Measurements from ENCODE around the gene INPP5E.

The INPP5E gene

GRCh38 chr9:136401173-136401922, 38.3 kb downstream of the INPP5E start:
- DNase-seq = no peak

GRCh38 chr9:136400038-136400834, 39.4 kb downstream of the INPP5E start, which contains the start of gene SNAPC4:
TSS of gene SNAPC4 (minus strand) at chr9:136400170. CDS start at chr9:136398428, 1,742 bp downstream.
- peak; percentile 91 for DNase-seq

GRCh38 chr9:136399176-136400037, 40.2 kb downstream of the INPP5E start:
- DNase-seq = peak; percentile 27

- no peak for DNase-seq
These were observed 41.4 kb downstream of the INPP5E start for GRCh38 chr9:136398286-136398685.

- no peak for DNase-seq
These were observed 42.0 kb downstream of the INPP5E start for GRCh38 chr9:136397643-136398042.

- no peak for DNase-seq
These were observed 43.5 kb downstream of the INPP5E start for GRCh38 chr9:136396219-136396515.

GRCh38 chr9:136395345-136396218, 44.1 kb downstream of the INPP5E start:
- no peak for DNase-seq

- no peak for DNase-seq
These were observed 44.7 kb downstream of the INPP5E start for GRCh38 chr9:136395020-136395340.

- no peak for DNase-seq
These were observed 45.2 kb downstream of the INPP5E start for GRCh38 chr9:136394312-136395019.

GRCh38 chr9:136393531-136393930, 46.1 kb downstream of the INPP5E start:
- no peak for DNase-seq

- no peak for DNase-seq
These were observed 46.9 kb downstream of the INPP5E start for GRCh38 chr9:136392538-136393449.

GRCh38 chr9:136391737-136392537, 47.7 kb downstream of the INPP5E start:
- no peak for DNase-seq

- DNase-seq = no peak
These were observed 50.2 kb downstream of the INPP5E start for GRCh38 chr9:136389396-136389795.

- DNase-seq = no peak
These were observed 52.4 kb downstream of the INPP5E start for GRCh38 chr9:136387217-136387616.

GRCh38 chr9:136386018-136386417, 53.6 kb downstream of the INPP5E start:
- no peak for DNase-seq

GRCh38 chr9:136385015-136385414, 54.6 kb downstream of the INPP5E start:
- DNase-seq = no peak

GRCh38 chr9:136383436-136383835, 56.2 kb downstream of the INPP5E start:
- DNase-seq = no peak

- no peak for DNase-seq
These were observed 57.6 kb downstream of the INPP5E start for GRCh38 chr9:136381966-136382513.

GRCh38 chr9:136381311-136381710, 58.3 kb downstream of the INPP5E start:
- no peak for DNase-seq
